ENCODE results near the gene SGCD.

The SGCD gene

DNA sequence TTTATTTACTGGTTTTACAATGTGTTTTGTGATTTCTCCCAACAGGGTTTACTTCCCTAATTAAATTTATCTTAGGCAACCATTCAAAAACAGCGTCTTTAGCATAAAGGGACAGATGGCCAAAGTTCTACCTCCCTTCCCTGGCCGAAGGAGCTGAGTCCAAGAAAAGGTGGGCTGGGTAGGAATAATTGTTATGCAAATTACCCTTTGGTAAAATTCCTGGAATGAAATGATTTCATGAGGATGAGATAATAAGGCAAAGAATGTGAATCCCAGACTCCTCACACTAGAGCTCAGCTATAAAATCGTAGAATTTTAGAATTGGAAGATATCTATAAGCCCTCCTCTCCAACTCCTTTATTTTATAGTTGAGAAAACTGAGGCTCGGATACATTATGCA lies 119.6 kb downstream of the SGCD start:
- CTCF ChIA-PET: no interaction called here
- POLR2A ChIA-PET: no interaction called here
- no peak for DNase-seq (ENCODE audit: extremely low spot score)
- no peak for TF ChIP-seq CTBP1 (IDR thresholded peaks at IDR 0.05; ENCODE audit: borderline replicate concordance)
- no peak for TF ChIP-seq FOXA1 (IDR thresholded peaks at IDR 0.05)
- TF ChIP-seq, protein P1, sequence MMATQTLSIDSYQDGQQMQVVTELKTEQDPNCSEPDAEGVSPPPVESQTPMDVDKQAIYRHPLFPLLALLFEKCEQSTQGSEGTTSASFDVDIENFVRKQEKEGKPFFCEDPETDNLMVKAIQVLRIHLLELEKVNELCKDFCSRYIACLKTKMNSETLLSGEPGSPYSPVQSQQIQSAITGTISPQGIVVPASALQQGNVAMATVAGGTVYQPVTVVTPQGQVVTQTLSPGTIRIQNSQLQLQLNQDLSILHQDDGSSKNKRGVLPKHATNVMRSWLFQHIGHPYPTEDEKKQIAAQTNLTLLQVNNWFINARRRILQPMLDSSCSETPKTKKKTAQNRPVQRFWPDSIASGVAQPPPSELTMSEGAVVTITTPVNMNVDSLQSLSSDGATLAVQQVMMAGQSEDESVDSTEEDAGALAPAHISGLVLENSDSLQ (IDR thresholded peaks at IDR 0.05): no peak
- TF ChIP-seq SP1 (IDR thresholded peaks at IDR 0.05): no peak
- TF ChIP-seq FOXK2 (IDR thresholded peaks at IDR 0.05): no peak
- no peak for TF ChIP-seq HDGF (IDR thresholded peaks at IDR 0.05; ENCODE audit: borderline replicate concordance)
- no peak for TF ChIP-seq L3MBTL2 (conservative IDR thresholded peaks at IDR 0.05)
- TF ChIP-seq ZNF384 (IDR thresholded peaks at IDR 0.05): no peak
- no peak for TF ChIP-seq ARNT (IDR thresholded peaks at IDR 0.05)
- TF ChIP-seq ELF4 (IDR thresholded peaks at IDR 0.05): no peak
- TF ChIP-seq NFRKB (IDR thresholded peaks at IDR 0.05): no peak

DNA sequence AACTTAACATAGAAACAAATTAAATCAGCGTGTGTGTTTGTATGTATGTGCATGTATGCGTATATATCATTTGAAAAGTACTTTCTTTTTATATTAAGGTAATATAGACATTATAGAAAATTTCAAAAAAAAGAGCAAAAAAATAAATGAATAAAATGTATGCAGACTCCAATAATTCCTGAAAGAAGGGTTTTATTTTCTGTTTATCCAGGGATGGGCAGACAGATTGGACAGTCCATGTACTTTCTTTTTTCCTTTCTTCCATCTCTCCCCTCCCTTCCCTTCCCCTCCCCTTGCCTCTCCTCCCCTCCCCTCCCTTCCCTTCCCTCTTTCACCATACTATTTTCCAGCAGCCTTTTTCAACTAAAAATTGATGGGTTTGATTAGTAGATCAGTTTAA lies 123.8 kb downstream of the SGCD start:
- TF ChIP-seq ARNT (IDR thresholded peaks at IDR 0.05) (no peak), FOXM1 (IDR thresholded peaks at IDR 0.05; ENCODE audit: borderline replicate concordance) (no peak), NFRKB (IDR thresholded peaks at IDR 0.05) (no peak), FOXA1 (IDR thresholded peaks at IDR 0.05) (no peak), FOXK2 (IDR thresholded peaks at IDR 0.05) (no peak), HDGF (IDR thresholded peaks at IDR 0.05; ENCODE audit: borderline replicate concordance) (no peak)
- CTCF ChIA-PET: no interaction called here
- no peak for DNase-seq (ENCODE audit: extremely low spot score)
- POLR2A ChIA-PET: no interaction called here

DNA sequence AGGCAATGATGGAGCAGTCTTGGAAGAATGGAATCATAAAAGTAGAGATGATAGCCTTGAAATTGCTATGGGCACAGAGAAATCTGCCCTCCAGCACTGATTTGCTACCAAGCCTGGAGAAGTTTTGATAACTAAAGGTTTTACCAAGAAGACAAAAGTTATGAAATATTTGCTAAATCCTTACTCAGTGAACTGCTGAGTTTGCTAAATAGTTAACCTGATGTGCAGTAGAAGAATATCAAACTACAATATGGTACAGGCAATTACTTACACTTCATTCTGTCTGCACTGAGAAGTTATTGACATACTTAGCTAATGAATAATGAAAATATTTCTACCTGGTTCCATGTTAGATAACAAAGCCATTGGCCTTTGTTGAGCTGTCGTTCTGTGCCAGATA lies 124.5 kb downstream of the SGCD start:
- CTCF ChIA-PET: no interaction called here
- POLR2A ChIA-PET: no interaction called here
- TF ChIP-seq ELF4 (IDR thresholded peaks at IDR 0.05): no peak
- no peak for TF ChIP-seq HDGF (IDR thresholded peaks at IDR 0.05; ENCODE audit: borderline replicate concordance)
- no peak for DNase-seq (ENCODE audit: extremely low spot score)

DNA sequence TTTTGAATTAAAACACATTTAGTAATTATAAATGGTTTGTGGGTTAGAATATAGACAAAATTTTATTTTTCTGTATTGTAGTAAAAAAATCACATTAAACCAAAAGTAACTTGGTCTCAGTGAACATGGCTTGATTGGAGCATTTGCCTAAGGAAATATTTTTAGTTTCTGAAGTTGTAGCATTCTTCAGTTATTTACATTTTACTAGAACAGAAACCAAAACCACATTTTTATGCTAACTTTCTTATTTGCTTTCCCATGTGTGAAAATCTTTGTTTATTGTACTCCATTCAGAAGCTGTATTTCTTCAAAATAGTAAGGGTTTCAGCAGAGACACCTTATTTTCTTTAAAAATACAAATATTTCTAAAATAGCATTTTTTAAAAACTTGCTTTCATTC lies 129.9 kb downstream of the SGCD start:
- DNase-seq (ENCODE audit: extremely low spot score): no peak
- ChIA-PET POLR2A (no interaction called here), CTCF (no interaction called here)
- TF ChIP-seq SUZ12 (IDR thresholded peaks at IDR 0.05) (no peak), NFRKB (IDR thresholded peaks at IDR 0.05) (no peak), TARDBP (IDR thresholded peaks at IDR 0.05) (no peak), LEF1 (IDR thresholded peaks at IDR 0.05; ENCODE audit: borderline replicate concordance) (no peak), L3MBTL2 (conservative IDR thresholded peaks at IDR 0.05) (no peak), ELF4 (IDR thresholded peaks at IDR 0.05) (no peak), FOXM1 (IDR thresholded peaks at IDR 0.05; ENCODE audit: borderline replicate concordance) (no peak), BHLHE40 (IDR thresholded peaks at IDR 0.05; ENCODE audit: borderline replicate concordance) (no peak)
- TF ChIP-seq, protein P1 (IDR thresholded peaks at IDR 0.05): no peak

DNA sequence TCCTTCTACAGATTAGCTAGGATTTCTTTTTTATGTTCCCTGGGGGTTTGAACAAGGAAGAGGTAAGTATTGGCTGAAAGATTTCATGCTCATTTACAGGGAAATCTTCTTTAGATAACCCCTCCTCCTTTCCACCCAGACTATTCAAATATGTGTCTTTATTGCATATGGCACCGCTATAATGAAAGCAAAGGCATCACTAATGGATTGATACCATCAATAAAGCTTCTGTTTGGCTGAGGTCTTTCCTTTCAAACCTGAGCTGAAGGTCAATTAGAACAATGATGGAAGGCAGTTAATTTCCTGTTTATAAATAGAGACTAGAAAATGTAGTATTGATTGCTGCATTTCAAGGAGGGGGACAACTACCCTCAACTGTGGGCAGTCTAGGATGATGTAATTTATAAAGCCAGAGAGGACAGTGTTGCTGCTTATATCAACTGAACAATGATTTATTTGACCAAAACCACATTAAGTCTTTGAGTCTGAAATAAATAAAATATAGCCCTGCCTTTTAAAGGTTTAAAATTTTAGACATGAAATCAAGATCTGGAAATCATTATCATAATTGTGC lies 132.9 kb downstream of the SGCD start:
- DNase-seq (ENCODE audit: extremely low spot score): no peak
- POLR2A ChIA-PET: no interaction called here
- TF ChIP-seq CTBP1 (IDR thresholded peaks at IDR 0.05; ENCODE audit: borderline replicate concordance) (no peak), ARNT (IDR thresholded peaks at IDR 0.05) (no peak), ELF4 (IDR thresholded peaks at IDR 0.05) (no peak), FOXM1 (IDR thresholded peaks at IDR 0.05; ENCODE audit: borderline replicate concordance) (no peak), TARDBP (IDR thresholded peaks at IDR 0.05) (no peak), HDGF (IDR thresholded peaks at IDR 0.05; ENCODE audit: borderline replicate concordance) (no peak), SUZ12 (IDR thresholded peaks at IDR 0.05) (no peak), FOXA1 (IDR thresholded peaks at IDR 0.05) (no peak), BHLHE40 (IDR thresholded peaks at IDR 0.05; ENCODE audit: borderline replicate concordance) (no peak), ZNF384 (IDR thresholded peaks at IDR 0.05) (no peak), LEF1 (IDR thresholded peaks at IDR 0.05; ENCODE audit: borderline replicate concordance) (no peak), FOXK2 (IDR thresholded peaks at IDR 0.05) (no peak)
- CTCF ChIA-PET: no interaction called here

DNA sequence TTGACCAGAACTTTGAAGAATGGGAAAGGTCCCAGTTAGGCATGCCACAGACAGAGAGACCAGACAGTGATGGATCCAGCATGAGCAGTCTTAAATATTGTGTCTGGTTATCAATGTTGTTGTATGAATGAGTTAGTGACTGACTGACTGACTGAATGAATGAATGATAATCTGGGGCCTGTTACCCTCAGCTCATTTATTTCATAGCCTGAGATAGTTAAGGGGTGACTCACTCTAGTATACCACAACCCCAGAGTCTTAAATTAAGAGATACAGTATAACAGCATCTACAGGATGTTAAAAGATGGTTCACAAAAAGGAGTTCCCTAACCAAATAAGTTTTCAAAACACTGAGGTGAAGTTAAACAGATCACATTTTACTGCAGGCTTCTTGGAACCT lies 133.5 kb downstream of the SGCD start:
- DNase-seq (ENCODE audit: extremely low spot score): no peak
- TF ChIP-seq HDGF (IDR thresholded peaks at IDR 0.05; ENCODE audit: borderline replicate concordance) (no peak), CTBP1 (IDR thresholded peaks at IDR 0.05; ENCODE audit: borderline replicate concordance) (no peak), ELF4 (IDR thresholded peaks at IDR 0.05) (no peak), FOXA1 (IDR thresholded peaks at IDR 0.05) (no peak), ARNT (IDR thresholded peaks at IDR 0.05) (no peak), NFRKB (IDR thresholded peaks at IDR 0.05) (no peak), FOXM1 (IDR thresholded peaks at IDR 0.05; ENCODE audit: borderline replicate concordance) (no peak)
- CTCF ChIA-PET: no interaction called here
- POLR2A ChIA-PET: no interaction called here

DNA sequence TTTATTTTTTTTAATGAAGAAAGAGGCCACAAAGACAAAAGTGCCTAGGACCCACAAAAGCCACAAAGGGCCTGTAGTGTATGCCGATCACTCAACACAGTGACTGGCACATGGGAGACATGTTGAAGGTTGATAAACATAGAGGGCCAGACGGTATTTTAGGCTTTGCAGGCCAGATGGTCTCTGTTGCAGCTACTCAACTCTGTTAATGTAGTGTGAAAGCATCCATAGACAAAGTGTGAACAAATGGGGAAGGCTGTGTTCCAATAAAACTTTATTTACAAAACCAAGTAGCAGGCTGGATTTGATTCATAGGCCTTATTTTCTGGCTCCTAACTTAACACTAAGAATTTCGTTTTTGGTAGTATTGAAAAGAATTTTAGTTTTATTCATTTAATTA lies 139.9 kb downstream of the SGCD start:
- ChIA-PET POLR2A (no interaction called here), CTCF (no interaction called here)
- TF ChIP-seq ELF4 (IDR thresholded peaks at IDR 0.05) (no peak), L3MBTL2 (conservative IDR thresholded peaks at IDR 0.05) (no peak), CTBP1 (IDR thresholded peaks at IDR 0.05; ENCODE audit: borderline replicate concordance) (no peak), LEF1 (IDR thresholded peaks at IDR 0.05; ENCODE audit: borderline replicate concordance) (no peak), SP1 (IDR thresholded peaks at IDR 0.05) (no peak), ZNF384 (IDR thresholded peaks at IDR 0.05) (no peak), BHLHE40 (IDR thresholded peaks at IDR 0.05; ENCODE audit: borderline replicate concordance) (no peak), FOXA1 (IDR thresholded peaks at IDR 0.05) (no peak), ARNT (IDR thresholded peaks at IDR 0.05) (no peak), TARDBP (IDR thresholded peaks at IDR 0.05) (no peak), NFRKB (IDR thresholded peaks at IDR 0.05) (no peak), SUZ12 (IDR thresholded peaks at IDR 0.05) (no peak), FOXK2 (IDR thresholded peaks at IDR 0.05) (no peak), HDGF (IDR thresholded peaks at IDR 0.05; ENCODE audit: borderline replicate concordance) (no peak), FOXM1 (IDR thresholded peaks at IDR 0.05; ENCODE audit: borderline replicate concordance) (no peak)
- DNase-seq (ENCODE audit: extremely low spot score): no peak

All from HEK293T (cell line).